ENCODE results near the gene LRP1. TPM values are rescaled to one million over a fixed set of nuclear protein-coding genes. Genes with fewer than 3 reads are reported as not detected.

Gene LRP1
- total RNA-seq, 1 experiment from 2014 or later: 12.4 TPM

DNA sequence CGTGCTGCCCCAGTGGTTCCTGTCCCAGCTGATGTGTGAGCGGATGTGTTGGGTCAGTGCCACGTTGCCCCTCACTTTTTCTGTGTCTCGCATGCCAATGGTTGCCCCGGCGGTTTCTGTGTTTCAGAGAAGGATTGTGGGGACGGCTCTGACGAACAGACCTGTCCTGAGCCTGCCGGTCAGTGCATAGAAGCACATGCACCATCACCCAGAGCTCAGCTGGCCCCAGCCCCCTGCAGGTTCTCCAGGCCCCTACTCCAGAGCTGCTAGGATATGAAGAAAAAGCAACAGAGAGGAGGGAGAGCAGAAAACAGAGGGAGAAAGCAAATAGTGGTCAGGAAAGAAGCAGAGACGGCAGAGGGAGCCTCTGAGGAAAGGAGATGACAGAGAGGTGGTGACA, 39.8 kb downstream of the LRP1 start:
- no peak for DNase-seq
- Mint-ChIP-seq H3K36me3 (ENCODE audit: insufficient read depth, unreplicated experiment) (no peaks in the 10 kb centered on the region), H3K27ac (ENCODE audit: unreplicated experiment) (no peak overlapping the region), H3K9me3 (ENCODE audit: low read depth, unreplicated experiment) (no peaks in the 10 kb centered on the region), H3K4me1 (ENCODE audit: low read depth, unreplicated experiment) (peaks cover 23% of the 10 kb centered on the region), H3K27me3 (ENCODE audit: unreplicated experiment) (peaks cover 14% of the 10 kb centered on the region), H3K4me3 (ENCODE audit: low read depth, unreplicated experiment) (no peak overlapping the region)
- TF ChIP-seq, protein P1, sequence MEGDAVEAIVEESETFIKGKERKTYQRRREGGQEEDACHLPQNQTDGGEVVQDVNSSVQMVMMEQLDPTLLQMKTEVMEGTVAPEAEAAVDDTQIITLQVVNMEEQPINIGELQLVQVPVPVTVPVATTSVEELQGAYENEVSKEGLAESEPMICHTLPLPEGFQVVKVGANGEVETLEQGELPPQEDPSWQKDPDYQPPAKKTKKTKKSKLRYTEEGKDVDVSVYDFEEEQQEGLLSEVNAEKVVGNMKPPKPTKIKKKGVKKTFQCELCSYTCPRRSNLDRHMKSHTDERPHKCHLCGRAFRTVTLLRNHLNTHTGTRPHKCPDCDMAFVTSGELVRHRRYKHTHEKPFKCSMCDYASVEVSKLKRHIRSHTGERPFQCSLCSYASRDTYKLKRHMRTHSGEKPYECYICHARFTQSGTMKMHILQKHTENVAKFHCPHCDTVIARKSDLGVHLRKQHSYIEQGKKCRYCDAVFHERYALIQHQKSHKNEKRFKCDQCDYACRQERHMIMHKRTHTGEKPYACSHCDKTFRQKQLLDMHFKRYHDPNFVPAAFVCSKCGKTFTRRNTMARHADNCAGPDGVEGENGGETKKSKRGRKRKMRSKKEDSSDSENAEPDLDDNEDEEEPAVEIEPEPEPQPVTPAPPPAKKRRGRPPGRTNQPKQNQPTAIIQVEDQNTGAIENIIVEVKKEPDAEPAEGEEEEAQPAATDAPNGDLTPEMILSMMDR (IDR thresholded peaks at IDR 0.05; ENCODE audit: unreplicated experiment): no peak
- no TSS peak for BruUV-seq (replicated peaks)
- intact Hi-C loops (cut with micrococcal nuclease; ENCODE audit: unreplicated experiment): no loop called here
- CTCF ChIA-PET: interaction anchor here (0.6 kb wide), 1 partner anchor 145 kb away, joined by 3 read pairs; no protein-coding TSS in a partner anchor

- no TSS peak for BruUV-seq (replicated peaks)
- no peaks in the 10 kb centered on the region for H3K9me3 Mint-ChIP-seq (ENCODE audit: low read depth, unreplicated experiment)
- no peak overlapping the region for H3K4me3 Mint-ChIP-seq (ENCODE audit: low read depth, unreplicated experiment)
- no peak for DNase-seq
- H3K27ac Mint-ChIP-seq (ENCODE audit: unreplicated experiment): no peak overlapping the region
- H3K4me1 Mint-ChIP-seq (ENCODE audit: low read depth, unreplicated experiment): peaks cover 23% of the 10 kb centered on the region
- CTCF ChIA-PET: no interaction called here
- no peaks in the 10 kb centered on the region for H3K36me3 Mint-ChIP-seq (ENCODE audit: insufficient read depth, unreplicated experiment)
- H3K27me3 Mint-ChIP-seq (ENCODE audit: unreplicated experiment): peaks cover 14% of the 10 kb centered on the region
- intact Hi-C loops (cut with micrococcal nuclease; ENCODE audit: unreplicated experiment): no loop called here
- TF ChIP-seq, protein P1 (IDR thresholded peaks at IDR 0.05; ENCODE audit: unreplicated experiment): no peak
Measured at GRCh38 chr12:57169046-57169795, 40.9 kb downstream of the LRP1 start.

DNA sequence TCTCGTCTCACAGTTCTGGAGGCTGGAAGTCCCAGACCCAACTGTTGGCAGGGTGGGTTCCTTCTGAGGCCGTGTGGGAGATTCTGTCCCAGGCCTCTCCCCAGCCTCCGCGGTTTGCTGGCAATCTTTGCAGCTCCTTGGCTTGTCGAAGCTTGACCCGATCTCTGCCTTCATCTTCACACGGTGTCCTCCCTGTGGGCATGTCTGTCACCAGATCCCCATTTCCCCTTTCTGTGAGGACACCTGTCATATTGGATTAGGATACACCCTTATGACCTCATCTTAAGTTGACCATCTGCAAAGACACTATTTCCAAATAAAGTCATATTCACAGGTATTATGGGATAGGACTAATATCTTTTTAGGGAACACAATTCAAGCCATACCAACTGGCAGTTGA, 41.7 kb downstream of the LRP1 start:
- Mint-ChIP-seq H3K4me1 (ENCODE audit: low read depth, unreplicated experiment) (peaks cover 15% of the 10 kb centered on the region), H3K36me3 (ENCODE audit: insufficient read depth, unreplicated experiment) (no peaks in the 10 kb centered on the region), H3K9me3 (ENCODE audit: low read depth, unreplicated experiment) (no peaks in the 10 kb centered on the region), H3K27ac (ENCODE audit: unreplicated experiment) (no peak overlapping the region), H3K4me3 (ENCODE audit: low read depth, unreplicated experiment) (no peak overlapping the region), H3K27me3 (ENCODE audit: unreplicated experiment) (peaks cover 14% of the 10 kb centered on the region)
- intact Hi-C loops (cut with micrococcal nuclease; ENCODE audit: unreplicated experiment): no loop called here
- CTCF ChIA-PET: no interaction called here
- DNase-seq: no peak
- TF ChIP-seq, protein P1 (IDR thresholded peaks at IDR 0.05; ENCODE audit: unreplicated experiment): no peak
- BruUV-seq (replicated peaks): no TSS peak

- H3K4me1 Mint-ChIP-seq (ENCODE audit: low read depth, unreplicated experiment): peaks cover 11% of the 10 kb centered on the region
- H3K4me3 Mint-ChIP-seq (ENCODE audit: low read depth, unreplicated experiment): no peak overlapping the region
- H3K27ac Mint-ChIP-seq (ENCODE audit: unreplicated experiment): no peak overlapping the region
- BruUV-seq (replicated peaks): no TSS peak
- TF ChIP-seq, protein P1 (IDR thresholded peaks at IDR 0.05; ENCODE audit: unreplicated experiment): no peak
- CTCF ChIA-PET: no interaction called here
- DNase-seq: no peak
- peaks cover 14% of the 10 kb centered on the region for H3K27me3 Mint-ChIP-seq (ENCODE audit: unreplicated experiment)
- intact Hi-C loops (cut with micrococcal nuclease; ENCODE audit: unreplicated experiment): no loop called here
- no peaks in the 10 kb centered on the region for H3K9me3 Mint-ChIP-seq (ENCODE audit: low read depth, unreplicated experiment)
- H3K36me3 Mint-ChIP-seq (ENCODE audit: insufficient read depth, unreplicated experiment): no peaks in the 10 kb centered on the region
Measured at GRCh38 chr12:57170408-57170807, 42.1 kb downstream of the LRP1 start.

All from Calu3 (cell line).